DMS 273 (cell line): ENCODE data around the gene SPATA13.
"Not testable (repeated sequence)": the region's sequence is repeated elsewhere in the genome, so short reads cannot be mapped to it uniquely, and the experiment has no call there.

Source experiments
- DNase-seq: peaks from one replicate; lab custom pipeline; 2025; ENCODE audit not compliant: unreplicated experiment; lab: John Stamatoyannopoulos, UW

The SPATA13 gene

GRCh38 chr13:24192811-24193162, 32.3 kb downstream of the SPATA13 start:
- no peak for DNase-seq

GRCh38 chr13:24194447-24194846, 33.9 kb downstream of the SPATA13 start:
- DNase-seq = no peak

- no peak for DNase-seq
These were observed 35.1 kb downstream of the SPATA13 start for GRCh38 chr13:24195626-24196025.

- DNase-seq = no peak
These were observed 36.2 kb downstream of the SPATA13 start for GRCh38 chr13:24196593-24197197.

GRCh38 chr13:24199016-24199415, 38.5 kb downstream of the SPATA13 start:
- no peak for DNase-seq

- DNase-seq = no peak
These were observed 41.7 kb downstream of the SPATA13 start for GRCh38 chr13:24202215-24202614.

GRCh38 chr13:24203273-24203672, 42.8 kb downstream of the SPATA13 start:
- DNase-seq = no peak

GRCh38 chr13:24203811-24204210, 43.3 kb downstream of the SPATA13 start:
- DNase-seq = no peak

GRCh38 chr13:24205076-24205475, 44.6 kb downstream of the SPATA13 start:
- DNase-seq = not testable (repeated sequence)

- peak; percentile 38 for DNase-seq
These were observed 47.5 kb downstream of the SPATA13 start for GRCh38 chr13:24207841-24208667.

- DNase-seq = no peak
These were observed 48.6 kb downstream of the SPATA13 start for GRCh38 chr13:24209138-24209537.

GRCh38 chr13:24212254-24212653, 51.7 kb downstream of the SPATA13 start:
- no peak for DNase-seq

- no peak for DNase-seq
These were observed 52.2 kb downstream of the SPATA13 start for GRCh38 chr13:24212674-24213073.

GRCh38 chr13:24213932-24214331, 53.4 kb downstream of the SPATA13 start:
- no peak for DNase-seq

- DNase-seq = no peak
These were observed 54.0 kb downstream of the SPATA13 start for GRCh38 chr13:24214528-24214927.

- DNase-seq = no peak
These were observed 54.6 kb downstream of the SPATA13 start for GRCh38 chr13:24215126-24215525.

- DNase-seq = peak; percentile 74
These were observed 55.2 kb downstream of the SPATA13 start for GRCh38 chr13:24215732-24216131.

- no peak for DNase-seq
These were observed 55.7 kb downstream of the SPATA13 start for GRCh38 chr13:24216176-24216575.

GRCh38 chr13:24216779-24217178, 56.3 kb downstream of the SPATA13 start:
- DNase-seq = not testable (repeated sequence)

- DNase-seq = peak; percentile 4
These were observed 57.2 kb downstream of the SPATA13 start for GRCh38 chr13:24217601-24218281.

GRCh38 chr13:24218338-24218737, 57.8 kb downstream of the SPATA13 start:
- no peak for DNase-seq

- no peak for DNase-seq
These were observed 58.5 kb downstream of the SPATA13 start for GRCh38 chr13:24218977-24219376.
